Measurements from ENCODE around the gene ECD. TPM values are rescaled to one million over a fixed set of nuclear protein-coding genes. Genes with fewer than 3 reads are reported as not detected.

ECD gene
- total RNA-seq, 5 donors from 2014 or later (not counting 1 experiment from before 2014, with no cell fraction given) = 26.3 to 46.8 (median 31.2) TPM

DNA sequence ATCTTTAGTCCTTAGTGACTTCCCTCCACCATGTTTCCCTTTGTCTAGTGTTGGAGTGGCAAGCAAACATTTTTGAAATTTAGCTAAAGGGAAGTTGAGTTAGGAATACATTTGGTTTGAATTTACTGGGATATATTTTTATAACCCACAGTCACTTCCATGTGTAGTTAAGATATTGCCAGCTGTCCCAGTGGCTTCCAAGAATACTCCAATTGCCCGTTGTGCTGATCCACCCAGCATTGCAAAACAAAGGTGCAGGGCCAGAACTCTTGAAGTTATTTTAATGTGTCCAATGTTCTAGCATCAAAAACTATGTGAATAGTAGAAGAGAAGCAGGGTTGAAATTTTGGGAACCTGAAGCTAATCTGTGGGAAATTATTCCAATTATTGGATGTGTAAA, 68.7 kb downstream of the ECD start:
- Mint-ChIP-seq H3K4me1 (peaks cover 21 to 27% (median 25%) of the 10 kb centered on the region in 3 donors), H3K9me3 (no peaks in the 10 kb centered on the region), H3K36me3 (peaks cover 3% of the 10 kb centered on the region), H3K4me3 (no peak overlapping the region), H3K27me3 (no peaks in the 10 kb centered on the region), H3K27ac (no peak overlapping the region)
- POLR2A ChIA-PET = interaction anchor here in 1 of 2 donors (0.6 kb wide), 1 partner anchor 21 kb away, joined by 3 read pairs; no protein-coding TSS in a partner anchor
- DNase-seq = no peak
- Histone ChIP-seq H3K4me1 (ENCODE audit: control insufficient read depth in 1 of 2, extremely low read depth in 1 of 2, insufficient read depth in 2 of 2, low read length in 2 of 2) (peaks cover 2 to 21% of the 10 kb centered on the region in 2 experiments), H3K36me3 (ENCODE audit: control insufficient read depth in 2 of 2, extremely low read depth in 1 of 2, insufficient read depth in 1 of 2, low read length in 1 of 2) (no peaks in the 10 kb centered on the region), H3K27me3 (replicated peaks in 1 of 2; ENCODE audit: control insufficient read depth in 2 of 2, extremely low read depth in 1 of 2, insufficient read depth in 2 of 2, low read length in 1 of 2) (no peaks in the 10 kb centered on the region), H3K9me3 (no peaks in the 10 kb centered on the region), H3K4me3 (ENCODE audit: control insufficient read depth in 1 of 2, extremely low read depth in 1 of 2, low read length in 1 of 2) (no peak overlapping the region), H3K27ac (ENCODE audit: low read length) (no peak overlapping the region)
- 100% methylated on average over 1 of the region's 1 CpG for WGBS (ENCODE audit: insufficient coverage)
- CTCF ChIA-PET = interaction anchor here in 1 of 2 donors (0.6 to 0.7 kb wide), 2 partner anchors 56 to 73 kb away, joined by 3 to 5 read pairs; no protein-coding TSS in a partner anchor
- ATAC-seq (replicated peaks in 1 of 4) = no peak

- ChIA-PET CTCF (interaction anchor here (0.6 to 4.1 kb wide), 16 partner anchors 10 to 837 kb away, joined by 3 to 48 read pairs (median 5); partner anchors contain the start of genes ECD (in 1 of the 2), FAM149B1 (in 1 of the 2) and NUDT13 (in 1 of the 2)), POLR2A (interaction anchor here (0.6 to 3.0 kb wide), 12 partner anchors 13 to 1585 kb away, joined by 3 to 13 read pairs (median 4); partner anchors contain the start of genes ANXA7 (in 1 of the 2), DNAJC9 (in 1 of the 2), ECD (in 1 of the 2) and FAM149B1 (in 1 of the 2))
- DNase-seq (no peak), ATAC-seq (replicated peaks in 1 of 4) (peak in 1 of 4 experiments; percentile 1)
- Mint-ChIP-seq H3K27ac (peak overlapping the region; percentile 88 to 93), H3K27me3 (no peaks in the 10 kb centered on the region), H3K4me1 (peaks cover 26 to 36% (median 27%) of the 10 kb centered on the region in 3 donors), H3K36me3 (peaks cover 3% of the 10 kb centered on the region), H3K4me3 (peak overlapping the region; percentile 90 to 95 (median 95)), H3K9me3 (no peaks in the 10 kb centered on the region)
- Histone ChIP-seq H3K27ac (ENCODE audit: low read length) (peak overlapping the region; percentile 97), H3K9me3 (no peaks in the 10 kb centered on the region), H3K36me3 (ENCODE audit: control insufficient read depth in 2 of 2, extremely low read depth in 1 of 2, insufficient read depth in 1 of 2, low read length in 1 of 2) (no peaks in the 10 kb centered on the region), H3K4me1 (ENCODE audit: control insufficient read depth in 1 of 2, extremely low read depth in 1 of 2, insufficient read depth in 2 of 2, low read length in 2 of 2) (peaks cover 2 to 24% of the 10 kb centered on the region in 2 experiments), H3K4me3 (ENCODE audit: control insufficient read depth in 1 of 2, extremely low read depth in 1 of 2, low read length in 1 of 2) (peak overlapping the region in 1 of 2 donors; percentile 96), H3K27me3 (replicated peaks in 1 of 2; ENCODE audit: control insufficient read depth in 2 of 2, extremely low read depth in 1 of 2, insufficient read depth in 2 of 2, low read length in 1 of 2) (no peaks in the 10 kb centered on the region)
- WGBS (ENCODE audit: insufficient coverage) = 0% methylated on average over 1 of the region's 4 CpGs
Measured at GRCh38 chr10:73097305-73097670, 70.5 kb downstream of the ECD start.

- peaks cover 27 to 40% (median 31%) of the 10 kb centered on the region in 3 donors for H3K4me1 Mint-ChIP-seq
- H3K9me3 Mint-ChIP-seq = no peaks in the 10 kb centered on the region
- ChIA-PET POLR2A (interaction anchor here (0.5 to 3.0 kb wide), 29 partner anchors 8 to 1793 kb away, joined by 3 to 14 read pairs (median 4); partner anchors contain the start of genes ANXA7 (in 1 of the 2), DNAJC9 (in 1 of the 2), ECD (in 1 of the 2) and FAM149B1 (in 1 of the 2)), CTCF (interaction anchor here (0.6 to 4.1 kb wide), 30 partner anchors 9 to 1778 kb away, joined by 3 to 48 read pairs (median 5); partner anchors contain the start of genes CFAP70 (in 1 of the 2), ECD (in 1 of the 2), FAM149B1 (in 1 of the 2) and NUDT13 (in 1 of the 2))
- H3K9me3 ChIP-seq = no peaks in the 10 kb centered on the region
- DNase-seq (peak; percentile 90 to 98 (median 94)), ATAC-seq (replicated peaks in 1 of 4) (peak; percentile 81 to 92 (median 90))
- H3K36me3 ChIP-seq (ENCODE audit: control insufficient read depth in 2 of 2, extremely low read depth in 1 of 2, insufficient read depth in 1 of 2, low read length in 1 of 2) = no peaks in the 10 kb centered on the region
- H3K4me3 Mint-ChIP-seq = peak within 1 kb of the TSS; percentile 90 to 95 (median 95)
- no peaks in the 10 kb centered on the region for H3K27me3 Mint-ChIP-seq
- peak within 1 kb of the TSS; percentile 86 to 96 for H3K4me3 ChIP-seq (ENCODE audit: control insufficient read depth in 1 of 2, extremely low read depth in 1 of 2, low read length in 1 of 2)
- under 1% methylated on average over 67 of the region's 75 CpGs for WGBS (ENCODE audit: insufficient coverage)
- peaks cover 3% of the 10 kb centered on the region for H3K36me3 Mint-ChIP-seq
- H3K4me1 ChIP-seq (ENCODE audit: control insufficient read depth in 1 of 2, extremely low read depth in 1 of 2, insufficient read depth in 2 of 2, low read length in 2 of 2) = peaks cover 2 to 24% of the 10 kb centered on the region in 2 experiments
- no peaks in the 10 kb centered on the region for H3K27me3 ChIP-seq (replicated peaks in 1 of 2; ENCODE audit: control insufficient read depth in 2 of 2, extremely low read depth in 1 of 2, insufficient read depth in 2 of 2, low read length in 1 of 2)
- H3K27ac ChIP-seq (ENCODE audit: low read length) = peak within 1 kb of the TSS; percentile 97
- peak within 1 kb of the TSS; percentile 88 to 93 for H3K27ac Mint-ChIP-seq
Measured at GRCh38 chr10:73096449-73097304, 71.1 kb downstream of the ECD start, which contains the start of gene P4HA1. Gene P4HA1 (minus strand): TSS chr10:73096866. CDS start chr10:73074883, 21,983 bp downstream.

- peak overlapping the region; percentile 97 for H3K27ac ChIP-seq (ENCODE audit: low read length)
- H3K4me3 ChIP-seq (ENCODE audit: control insufficient read depth in 1 of 2, extremely low read depth in 1 of 2, low read length in 1 of 2) = peak overlapping the region; percentile 86 to 96
- POLR2A ChIA-PET = interaction anchor here (0.5 to 3.0 kb wide), 17 partner anchors 9 to 881 kb away, joined by 3 to 29 read pairs (median 5); partner anchors contain the start of genes DNAJC9 (in 1 of the 2), ECD (in 1 of the 2), FAM149B1 (in 1 of the 2) and MRPS16 (in 1 of the 2)
- CTCF ChIA-PET = interaction anchor here (0.6 to 4.1 kb wide), 19 partner anchors 8 to 1777 kb away, joined by 3 to 48 read pairs (median 5); partner anchors contain the start of genes NUDT13 (in 2 of the 2), CFAP70 (in 1 of the 2), ECD (in 1 of the 2) and FAM149B1 (in 1 of the 2)
- no peaks in the 10 kb centered on the region for H3K27me3 Mint-ChIP-seq
- H3K4me3 Mint-ChIP-seq = peak overlapping the region; percentile 90 to 95 (median 95)
- no peaks in the 10 kb centered on the region for H3K9me3 Mint-ChIP-seq
- H3K4me1 ChIP-seq (ENCODE audit: control insufficient read depth in 1 of 2, extremely low read depth in 1 of 2, insufficient read depth in 2 of 2, low read length in 2 of 2) = peaks cover 2 to 24% of the 10 kb centered on the region in 2 experiments
- peak overlapping the region; percentile 88 to 93 for H3K27ac Mint-ChIP-seq
- DNase-seq (peak; percentile 32 to 85 (median 62)), ATAC-seq (replicated peaks in 1 of 4) (peak; percentile 47 to 57 (median 52))
- no peaks in the 10 kb centered on the region for H3K9me3 ChIP-seq
- H3K36me3 ChIP-seq (ENCODE audit: control insufficient read depth in 2 of 2, extremely low read depth in 1 of 2, insufficient read depth in 1 of 2, low read length in 1 of 2) = no peaks in the 10 kb centered on the region
- peaks cover 27 to 43% (median 33%) of the 10 kb centered on the region in 3 donors for H3K4me1 Mint-ChIP-seq
- H3K36me3 Mint-ChIP-seq = peaks cover 6% of the 10 kb centered on the region
- WGBS (ENCODE audit: insufficient coverage) = under 1% methylated on average over 29 of the region's 29 CpGs
- H3K27me3 ChIP-seq (replicated peaks in 1 of 2; ENCODE audit: control insufficient read depth in 2 of 2, extremely low read depth in 1 of 2, insufficient read depth in 2 of 2, low read length in 1 of 2) = no peaks in the 10 kb centered on the region
Measured at GRCh38 chr10:73096041-73096448, 71.8 kb downstream of the ECD start.

- H3K36me3 Mint-ChIP-seq = peaks cover 6% of the 10 kb centered on the region
- DNase-seq (peak in 20 of 35 experiments; percentile 7 to 69 (median 12)), ATAC-seq (replicated peaks in 1 of 4) (no peak)
- H3K4me3 Mint-ChIP-seq = peak overlapping the region; percentile 90 to 95 (median 95)
- H3K27me3 Mint-ChIP-seq = no peaks in the 10 kb centered on the region
- H3K27ac ChIP-seq (ENCODE audit: low read length) = peak overlapping the region; percentile 97
- peak overlapping the region; percentile 88 to 93 for H3K27ac Mint-ChIP-seq
- 0% methylated on average over 1 of the region's 14 CpGs for WGBS (ENCODE audit: insufficient coverage)
- H3K4me1 Mint-ChIP-seq = peaks cover 27 to 43% (median 33%) of the 10 kb centered on the region in 3 donors
- H3K36me3 ChIP-seq (ENCODE audit: control insufficient read depth in 2 of 2, extremely low read depth in 1 of 2, insufficient read depth in 1 of 2, low read length in 1 of 2) = no peaks in the 10 kb centered on the region
- ChIA-PET POLR2A (interaction anchor here (0.5 to 3.0 kb wide), 27 partner anchors 15 to 1509 kb away, joined by 3 to 29 read pairs (median 5); partner anchors contain the start of genes DNAJC9 (in 1 of the 2), ECD (in 1 of the 2), FAM149B1 (in 1 of the 2) and MCU (in 1 of the 2)), CTCF (interaction anchor here (0.6 to 4.1 kb wide), 22 partner anchors 8 to 1777 kb away, joined by 3 to 48 read pairs (median 4); partner anchors contain the start of genes NUDT13 (in 2 of the 2), CFAP70 (in 1 of the 2), ECD (in 1 of the 2) and FAM149B1 (in 1 of the 2))
- peaks cover 2 to 24% of the 10 kb centered on the region in 2 experiments for H3K4me1 ChIP-seq (ENCODE audit: control insufficient read depth in 1 of 2, extremely low read depth in 1 of 2, insufficient read depth in 2 of 2, low read length in 2 of 2)
- no peaks in the 10 kb centered on the region for H3K9me3 Mint-ChIP-seq
- H3K9me3 ChIP-seq = no peaks in the 10 kb centered on the region
- peak overlapping the region; percentile 86 to 96 for H3K4me3 ChIP-seq (ENCODE audit: control insufficient read depth in 1 of 2, extremely low read depth in 1 of 2, low read length in 1 of 2)
- H3K27me3 ChIP-seq (replicated peaks in 1 of 2; ENCODE audit: control insufficient read depth in 2 of 2, extremely low read depth in 1 of 2, insufficient read depth in 2 of 2, low read length in 1 of 2) = no peaks in the 10 kb centered on the region
Measured at GRCh38 chr10:73095481-73096021, 72.3 kb downstream of the ECD start.
